ENCODE measurements around the gene RND2. TPM values are rescaled to one million over a fixed set of nuclear protein-coding genes. Genes with fewer than 3 reads are reported as not detected.

Gene RND2
- total and polyA plus RNA-seq, 9 of the 15 experiments (the other 6 are each of a cell fraction or from before 2014, with no cell fraction given) = 0.15 to 1.9 (median 0.98) TPM

GRCh38 chr17:43020789-43021740, 4.0 kb upstream of the RND2 start (continued):
- no peak for TF ChIP-seq ZSCAN29 (IDR thresholded peaks at IDR 0.05)
- peak; percentile 75 for TF ChIP-seq FOXJ2 (tag; IDR thresholded peaks at IDR 0.05)
- TF ChIP-seq TEAD1 (CRISPR knock-in tag; IDR thresholded peaks at IDR 0.05) = peak in 1 of 2 experiments; percentile 66; a peak in 2 of 4 replicates
- TF ChIP-seq ZFP1 (CRISPR knock-in tag; IDR thresholded peaks at IDR 0.05) = no peak
- TF ChIP-seq DIDO1 (tag; IDR thresholded peaks at IDR 0.05; ENCODE audit: low read depth) = no peak
- TF ChIP-seq HNRNPK (IDR thresholded peaks at IDR 0.05; ENCODE audit: low read depth, low read length, poor library complexity, severe bottlenecking) = no peak
- no peak for TF ChIP-seq RAD21 (CRISPR knock-in tag; conservative IDR thresholded peaks at IDR 0.05 in 1 of 2, IDR thresholded peaks at IDR 0.05 in 1 of 2)
- no peak for TF ChIP-seq ZNF717 (CRISPR knock-in tag; IDR thresholded peaks at IDR 0.05)
- TF ChIP-seq POLR3A (IDR thresholded peaks at IDR 0.05; ENCODE audit: borderline replicate concordance, extremely low read depth, insufficient read depth, insufficient read length) = no peak
- TF ChIP-seq, protein P1, sequence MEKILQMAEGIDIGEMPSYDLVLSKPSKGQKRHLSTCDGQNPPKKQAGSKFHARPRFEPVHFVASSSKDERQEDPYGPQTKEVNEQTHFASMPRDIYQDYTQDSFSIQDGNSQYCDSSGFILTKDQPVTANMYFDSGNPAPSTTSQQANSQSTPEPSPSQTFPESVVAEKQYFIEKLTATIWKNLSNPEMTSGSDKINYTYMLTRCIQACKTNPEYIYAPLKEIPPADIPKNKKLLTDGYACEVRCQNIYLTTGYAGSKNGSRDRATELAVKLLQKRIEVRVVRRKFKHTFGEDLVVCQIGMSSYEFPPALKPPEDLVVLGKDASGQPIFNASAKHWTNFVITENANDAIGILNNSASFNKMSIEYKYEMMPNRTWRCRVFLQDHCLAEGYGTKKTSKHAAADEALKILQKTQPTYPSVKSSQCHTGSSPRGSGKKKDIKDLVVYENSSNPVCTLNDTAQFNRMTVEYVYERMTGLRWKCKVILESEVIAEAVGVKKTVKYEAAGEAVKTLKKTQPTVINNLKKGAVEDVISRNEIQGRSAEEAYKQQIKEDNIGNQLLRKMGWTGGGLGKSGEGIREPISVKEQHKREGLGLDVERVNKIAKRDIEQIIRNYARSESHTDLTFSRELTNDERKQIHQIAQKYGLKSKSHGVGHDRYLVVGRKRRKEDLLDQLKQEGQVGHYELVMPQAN (IDR thresholded peaks at IDR 0.05; ENCODE audit: borderline replicate concordance) = peak; percentile 31; the same call in 1 of the 2 replicates
- TF ChIP-seq, protein P2, sequence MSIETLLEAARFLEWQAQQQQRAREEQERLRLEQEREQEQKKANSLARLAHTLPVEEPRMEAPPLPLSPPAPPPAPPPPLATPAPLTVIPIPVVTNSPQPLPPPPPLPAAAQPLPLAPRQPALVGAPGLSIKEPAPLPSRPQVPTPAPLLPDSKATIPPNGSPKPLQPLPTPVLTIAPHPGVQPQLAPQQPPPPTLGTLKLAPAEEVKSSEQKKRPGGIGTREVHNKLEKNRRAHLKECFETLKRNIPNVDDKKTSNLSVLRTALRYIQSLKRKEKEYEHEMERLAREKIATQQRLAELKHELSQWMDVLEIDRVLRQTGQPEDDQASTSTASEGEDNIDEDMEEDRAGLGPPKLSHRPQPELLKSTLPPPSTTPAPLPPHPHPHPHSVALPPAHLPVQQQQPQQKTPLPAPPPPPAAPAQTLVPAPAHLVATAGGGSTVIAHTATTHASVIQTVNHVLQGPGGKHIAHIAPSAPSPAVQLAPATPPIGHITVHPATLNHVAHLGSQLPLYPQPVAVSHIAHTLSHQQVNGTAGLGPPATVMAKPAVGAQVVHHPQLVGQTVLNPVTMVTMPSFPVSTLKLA (conservative IDR thresholded peaks at IDR 0.05) = peak; percentile 13 to 31; a peak in 2 of 4 replicates
- TF ChIP-seq ZNF224 (CRISPR knock-in tag; IDR thresholded peaks at IDR 0.05) = no peak
- no peak for TF ChIP-seq ZNF212 (CRISPR knock-in tag; IDR thresholded peaks at IDR 0.05)
- no peak for TF ChIP-seq RHOXF2B (CRISPR knock-in tag; conservative IDR thresholded peaks at IDR 0.05)
- no peak; the same call in 1 of the 2 replicates for TF ChIP-seq STAT5A (IDR thresholded peaks at IDR 0.05; ENCODE audit: borderline replicate concordance, low read length)
- no peak for TF ChIP-seq HMG20A (CRISPR knock-in tag; conservative IDR thresholded peaks at IDR 0.05)
- no peak for TF ChIP-seq SAFB2 (IDR thresholded peaks at IDR 0.05; ENCODE audit: borderline replicate concordance, low read depth, low read length, severe bottlenecking)
- TF ChIP-seq SNRNP70 (optimal IDR thresholded peaks at IDR 0.05; ENCODE audit: low read depth, low read length) = no peak
- no peak for TF ChIP-seq ZFP30 (CRISPR knock-in tag; IDR thresholded peaks at IDR 0.05; ENCODE audit: borderline replicate concordance)
- no peak for TF ChIP-seq KLF1 (tag; IDR thresholded peaks at IDR 0.05)
- no peak for TF ChIP-seq SIN3B (IDR thresholded peaks at IDR 0.05; ENCODE audit: low read depth)
- TF ChIP-seq, protein P3, sequence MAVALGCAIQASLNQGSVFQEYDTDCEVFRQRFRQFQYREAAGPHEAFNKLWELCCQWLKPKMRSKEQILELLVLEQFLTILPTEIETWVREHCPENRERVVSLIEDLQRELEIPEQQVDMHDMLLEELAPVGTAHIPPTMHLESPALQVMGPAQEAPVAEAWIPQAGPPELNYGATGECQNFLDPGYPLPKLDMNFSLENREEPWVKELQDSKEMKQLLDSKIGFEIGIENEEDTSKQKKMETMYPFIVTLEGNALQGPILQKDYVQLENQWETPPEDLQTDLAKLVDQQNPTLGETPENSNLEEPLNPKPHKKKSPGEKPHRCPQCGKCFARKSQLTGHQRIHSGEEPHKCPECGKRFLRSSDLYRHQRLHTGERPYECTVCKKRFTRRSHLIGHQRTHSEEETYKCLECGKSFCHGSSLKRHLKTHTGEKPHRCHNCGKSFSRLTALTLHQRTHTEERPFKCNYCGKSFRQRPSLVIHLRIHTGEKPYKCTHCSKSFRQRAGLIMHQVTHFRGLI (CRISPR knock-in tag; IDR thresholded peaks at IDR 0.05) = no peak
- no peak for TF ChIP-seq DDX20 (tag; IDR thresholded peaks at IDR 0.05; ENCODE audit: low read depth)
- TF ChIP-seq SMARCA4 (IDR thresholded peaks at IDR 0.05) = peak; percentile 91

Measured in K562 (cell line).